T-helper 22 cell (primary cell): ENCODE data around the gene MX2.
"Not testable (repeated sequence)": the region's sequence is repeated elsewhere in the genome, so short reads cannot be mapped to it uniquely, and the experiment has no call there.

ENCODE experiments used
- DNase-seq: peaks from one replicate; pipeline ENCODE4 v3.0.0-alpha.2; 2020; ENCODE audit warnings: low read depth

MX2 gene

GRCh38 chr21:41387042-41387819 is 25.4 kb downstream of the MX2 start:
- DNase-seq = no peak

- no peak for DNase-seq
Observed at GRCh38 chr21:41387824-41388223, 26.0 kb downstream of the MX2 start.

GRCh38 chr21:41388259-41388658 is 26.4 kb downstream of the MX2 start:
- no peak for DNase-seq

GRCh38 chr21:41390043-41390639 is 28.3 kb downstream of the MX2 start:
- no peak for DNase-seq

GRCh38 chr21:41393876-41394465 is 32.1 kb downstream of the MX2 start:
- no peak for DNase-seq

- DNase-seq = no peak
Observed at GRCh38 chr21:41396558-41397075, 34.8 kb downstream of the MX2 start.

GRCh38 chr21:41397471-41397891 is 35.7 kb downstream of the MX2 start:
- DNase-seq = no peak

- DNase-seq = no peak
Observed at GRCh38 chr21:41398251-41398650, 36.4 kb downstream of the MX2 start.

- no peak for DNase-seq
Observed at GRCh38 chr21:41398831-41399230, 37.0 kb downstream of the MX2 start.

GRCh38 chr21:41399246-41399800 is 37.5 kb downstream of the MX2 start:
- DNase-seq = no peak

- no peak for DNase-seq
Observed at GRCh38 chr21:41402231-41402630, 40.4 kb downstream of the MX2 start.

GRCh38 chr21:41402796-41403195 is 41.0 kb downstream of the MX2 start:
- no peak for DNase-seq

GRCh38 chr21:41403331-41403730 is 41.5 kb downstream of the MX2 start:
- DNase-seq = no peak

- no peak for DNase-seq
Observed at GRCh38 chr21:41403966-41404365, 42.1 kb downstream of the MX2 start.

GRCh38 chr21:41405321-41405720 is 43.5 kb downstream of the MX2 start:
- no peak for DNase-seq

- DNase-seq = no peak
Observed at GRCh38 chr21:41406340-41406739, 44.5 kb downstream of the MX2 start.

GRCh38 chr21:41407541-41408460 is 46.0 kb downstream of the MX2 start:
- no peak for DNase-seq

- no peak for DNase-seq
Observed at GRCh38 chr21:41410361-41410760, 48.5 kb downstream of the MX2 start.

GRCh38 chr21:41410767-41411448 is 49.1 kb downstream of the MX2 start:
- DNase-seq = no peak

- DNase-seq = no peak
Observed at GRCh38 chr21:41411449-41412089, 49.7 kb downstream of the MX2 start.

- not testable (repeated sequence) for DNase-seq
Observed at GRCh38 chr21:41417505-41417904, 55.7 kb downstream of the MX2 start.
